ENCODE measurements around the gene MAU2.
"Not testable (repeated sequence)": the region's sequence is repeated elsewhere in the genome, so short reads cannot be mapped to it uniquely, and the experiment has no call there.

The MAU2 gene

GRCh38 chr19:19348266-19348665 lies 27.6 kb downstream of the MAU2 start:
- DNase-seq (ENCODE audit: low read depth, low spot score) = no peak
- TF ChIP-seq CTCF (IDR thresholded peaks at IDR 0.05; ENCODE audit: low read depth, low read length) = no peak
- in situ Hi-C loops (cut with HindIII; ENCODE audit: low sequenced_read_pairs) = no loop called here
- no peak overlapping the region for H3K4me3 ChIP-seq (ENCODE audit: low read depth, low read length)

- no peak for DNase-seq (ENCODE audit: low read depth, low spot score)
- H3K4me3 ChIP-seq (ENCODE audit: low read depth, low read length) = no peak overlapping the region
- in situ Hi-C loops (cut with HindIII; ENCODE audit: low sequenced_read_pairs) = no loop called here
- no peak for TF ChIP-seq CTCF (IDR thresholded peaks at IDR 0.05; ENCODE audit: low read depth, low read length)
These were observed 28.7 kb downstream of the MAU2 start for GRCh38 chr19:19349365-19349764.

- H3K4me3 ChIP-seq (ENCODE audit: low read depth, low read length); in situ Hi-C loops (cut with HindIII; ENCODE audit: low sequenced_read_pairs); DNase-seq (ENCODE audit: low read depth, low spot score): not testable (repeated sequence)
These were observed 30.1 kb downstream of the MAU2 start for GRCh38 chr19:19350756-19351155.

- no peak overlapping the region for H3K4me3 ChIP-seq (ENCODE audit: low read depth, low read length)
- no peak for TF ChIP-seq CTCF (IDR thresholded peaks at IDR 0.05; ENCODE audit: low read depth, low read length)
- DNase-seq (ENCODE audit: low read depth, low spot score) = no peak
- in situ Hi-C loops (cut with HindIII; ENCODE audit: low sequenced_read_pairs) = no loop called here
These were observed 32.2 kb downstream of the MAU2 start for GRCh38 chr19:19352823-19353222.

GRCh38 chr19:19354007-19354406 lies 33.4 kb downstream of the MAU2 start:
- no peak for DNase-seq (ENCODE audit: low read depth, low spot score)
- no peak for TF ChIP-seq CTCF (IDR thresholded peaks at IDR 0.05; ENCODE audit: low read depth, low read length)
- H3K4me3 ChIP-seq (ENCODE audit: low read depth, low read length) = no peak overlapping the region
- in situ Hi-C loops (cut with HindIII; ENCODE audit: low sequenced_read_pairs) = no loop called here

- no peak overlapping the region for H3K4me3 ChIP-seq (ENCODE audit: low read depth, low read length)
- no peak for TF ChIP-seq CTCF (IDR thresholded peaks at IDR 0.05; ENCODE audit: low read depth, low read length)
- in situ Hi-C loops (cut with HindIII; ENCODE audit: low sequenced_read_pairs) = no loop called here
- no peak for DNase-seq (ENCODE audit: low read depth, low spot score)
These were observed 34.3 kb downstream of the MAU2 start for GRCh38 chr19:19354932-19355331.

- in situ Hi-C loops (cut with HindIII; ENCODE audit: low sequenced_read_pairs) = no loop called here
- no peak for DNase-seq (ENCODE audit: low read depth, low spot score)
- no peak overlapping the region for H3K4me3 ChIP-seq (ENCODE audit: low read depth, low read length)
- no peak for TF ChIP-seq CTCF (IDR thresholded peaks at IDR 0.05; ENCODE audit: low read depth, low read length)
These were observed 35.0 kb downstream of the MAU2 start for GRCh38 chr19:19355606-19356139.
